Hepatocyte (in vitro differentiated cells): Measurements from ENCODE around the gene NKIRAS2. TPM values are rescaled to one million over a fixed set of nuclear protein-coding genes. Genes with fewer than 3 reads are reported as not detected.

Experiments used
- DNase-seq: peaks from one replicate; pipeline ENCODE4 v3.0.0-alpha.2; 2016; ENCODE audit warnings: low spot score
- H2AFZ ChIP-seq: fragments of 200-600 bp; sonication (generic); 2 replicates; pipeline ENCODE4 v1.6.0; 2016; ENCODE audit warnings: antibody characterized with exemption, mild to moderate bottlenecking
- H3K27ac ChIP-seq: fragments of 200-600 bp; sonication (generic); 2 replicates; pipeline ENCODE4 v1.5.1; 2016; ENCODE audit warnings: mild to moderate bottlenecking
- H3K27me3 ChIP-seq: fragments of 200-600 bp; sonication (generic); 2 replicates; pipeline ENCODE4 v1.6.1; 2016
- H3K36me3 ChIP-seq: fragments of 200-600 bp; sonication (generic); replicated peaks from 2 replicates; pipeline ENCODE4 v1.5.1; 2016; ENCODE audit warnings: low read depth; ENCODE audit not compliant: insufficient read depth
- H3K4me1 ChIP-seq: fragments of 200-600 bp; sonication (generic); 2 replicates; pipeline ENCODE4 v1.5.1; 2016; ENCODE audit warnings: mild to moderate bottlenecking, moderate library complexity; ENCODE audit not compliant: insufficient read depth
- H3K4me2 ChIP-seq: fragments of 200-600 bp; sonication (generic); 2 replicates; pipeline ENCODE4 v1.6.0; 2016
- H3K4me3 ChIP-seq: fragments of 200-600 bp; sonication (generic); 2 replicates; pipeline ENCODE4 v1.5.1; 2016; ENCODE audit warnings: mild to moderate bottlenecking
- H3K79me2 ChIP-seq: fragments of 200-600 bp; sonication (generic); 2 replicates; pipeline ENCODE4 v1.6.0; 2017; ENCODE audit warnings: mild to moderate bottlenecking
- H3K9me2 ChIP-seq: fragments of 200-600 bp; sonication (generic); replicated peaks from 2 replicates; pipeline ENCODE4 v1.6.0; 2017; ENCODE audit warnings: mild to moderate bottlenecking; ENCODE audit not compliant: insufficient read depth
- H3K9me3 ChIP-seq: fragments of 200-600 bp; sonication (generic); 2 replicates; pipeline ENCODE4 v1.5.1; 2016; ENCODE audit warnings: low read depth, mild to moderate bottlenecking
- H4K20me1 ChIP-seq: fragments of 200-600 bp; sonication (generic); 2 replicates; pipeline ENCODE4 v1.6.0; 2016; ENCODE audit warnings: mild to moderate bottlenecking; ENCODE audit not compliant: insufficient read depth, poor library complexity, severe bottlenecking
- EZH2 ChIP-seq: fragments of 200-600 bp; sonication (generic); IDR thresholded peaks from 2 replicates; pipeline ENCODE4 v1.6.1; 2016; ENCODE audit warnings: antibody characterized with exemption, mild to moderate bottlenecking, borderline replicate concordance
- EZH2phosphoT487 ChIP-seq: fragments of 200-600 bp; sonication (generic); IDR thresholded peaks from one replicate; pipeline ENCODE4 v1.6.1; 2018; ENCODE audit warnings: antibody characterized with exemption, mild to moderate bottlenecking, low read depth, moderate library complexity; ENCODE audit not compliant: unreplicated experiment, severe bottlenecking
- WGBS: methylation state at CpG from one replicate; pipeline ENCODE4 v1.1.6; 2016; ENCODE audit warnings: low lambda C conversion rate; ENCODE audit errors: missing lambda C conversion rate; 5-methylcytosine and 5-hydroxymethylcytosine counted together
- polyA plus RNA-seq: library from polyadenylated mRNA; unstranded; fragments of >200 nt; fragmentation: Nextera tagmentation; extraction: Ambion mirVana; gene quantifications from 2 replicates; pipeline ENCODE4 v1.2.1, GENCODE V29; 2016
- total RNA-seq: library from RNA; depleted of rRNA; stranded (reverse); fragments of >200 nt; gene quantifications from 2 replicates; pipeline ENCODE4 v1.2.3, GENCODE V29; 2014
- TF ChIP-seq, protein P1 (sequence below): fragments of 200-600 bp; sonication (generic); IDR thresholded peaks from 2 replicates; pipeline ENCODE4 v1.5.1; 2016; ENCODE audit warnings: antibody characterized with exemption, mild to moderate bottlenecking; ENCODE audit not compliant: poor library complexity

NKIRAS2 gene
- total and polyA plus RNA-seq, 2 experiments from 2014 or later: 40.8 to 55.0 TPM

DNA sequence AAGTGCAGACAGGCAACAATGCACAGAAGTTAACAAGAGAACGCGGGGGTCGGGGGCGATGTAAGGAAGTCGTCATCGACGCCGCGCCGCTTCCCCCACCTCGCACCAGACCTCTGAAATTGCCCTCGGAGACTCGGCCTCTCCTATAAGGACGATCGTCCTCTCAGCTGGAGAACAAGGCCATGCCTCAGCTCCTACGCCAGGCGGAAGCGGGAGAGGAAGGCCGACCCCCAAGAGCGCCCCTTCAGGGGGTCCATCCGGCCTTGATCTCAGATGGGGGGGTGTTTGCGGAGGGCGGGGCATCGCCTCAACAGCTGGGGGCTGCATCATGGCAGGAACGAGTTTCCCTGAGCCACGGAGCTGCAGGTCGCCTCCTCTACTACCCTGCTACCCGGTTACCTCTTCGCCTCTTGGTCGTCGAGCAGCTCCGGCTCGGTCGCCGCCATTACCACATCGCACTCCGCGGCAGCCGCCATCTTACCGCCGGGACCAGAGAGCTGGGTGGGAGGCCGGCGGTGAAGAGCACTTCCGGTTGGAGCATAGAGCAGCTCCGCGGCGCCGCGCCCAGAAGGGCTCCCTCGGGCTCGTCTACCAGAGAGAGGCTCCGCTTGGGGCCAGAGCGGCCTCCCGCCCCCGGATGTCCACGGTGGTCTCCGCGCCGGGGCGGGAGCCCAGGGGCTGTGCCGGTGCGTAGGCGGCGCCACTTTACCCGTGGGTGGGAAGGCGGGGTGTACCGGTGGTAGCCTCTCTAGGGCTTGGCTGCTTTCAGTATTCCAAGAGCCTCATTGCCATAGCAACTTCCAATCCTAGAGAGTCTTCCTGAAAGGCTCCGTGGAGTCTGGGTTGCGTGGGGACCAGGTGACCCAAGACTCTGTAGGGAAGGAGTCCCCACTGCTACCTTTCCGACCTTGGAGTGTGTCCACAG lies 2.7 kb upstream of the NKIRAS2 start, which contains the start of gene DNAJC7:
DNAJC7 (minus strand) TSS at position 499 of the 925 bp plus-strand sequence; CDS start at position 476, 23 bp downstream.
- Histone ChIP-seq H3K9me2 (no peaks in the 10 kb centered on the region), H3K4me2 (peak within 1 kb of the TSS; percentile 84), H4K20me1 (peaks cover 27% of the 10 kb centered on the region), H3K27me3 (no peaks in the 10 kb centered on the region), H2AFZ (peak within 1 kb of the TSS; percentile 74), H3K27ac (peak within 1 kb of the TSS; percentile 97), H3K79me2 (peaks cover 81% of the 10 kb centered on the region), H3K4me3 (peak within 1 kb of the TSS; percentile 84), H3K4me1 (peaks cover 22% of the 10 kb centered on the region), H3K9me3 (no peaks in the 10 kb centered on the region), H3K36me3 (no peaks in the 10 kb centered on the region)
- DNase-seq: peak; percentile 96
- 2% methylated on average over 63 of the region's 70 CpGs for WGBS
- TF ChIP-seq EZH2phosphoT487 (no peak), EZH2 (no peak)
- TF ChIP-seq, protein P1, sequence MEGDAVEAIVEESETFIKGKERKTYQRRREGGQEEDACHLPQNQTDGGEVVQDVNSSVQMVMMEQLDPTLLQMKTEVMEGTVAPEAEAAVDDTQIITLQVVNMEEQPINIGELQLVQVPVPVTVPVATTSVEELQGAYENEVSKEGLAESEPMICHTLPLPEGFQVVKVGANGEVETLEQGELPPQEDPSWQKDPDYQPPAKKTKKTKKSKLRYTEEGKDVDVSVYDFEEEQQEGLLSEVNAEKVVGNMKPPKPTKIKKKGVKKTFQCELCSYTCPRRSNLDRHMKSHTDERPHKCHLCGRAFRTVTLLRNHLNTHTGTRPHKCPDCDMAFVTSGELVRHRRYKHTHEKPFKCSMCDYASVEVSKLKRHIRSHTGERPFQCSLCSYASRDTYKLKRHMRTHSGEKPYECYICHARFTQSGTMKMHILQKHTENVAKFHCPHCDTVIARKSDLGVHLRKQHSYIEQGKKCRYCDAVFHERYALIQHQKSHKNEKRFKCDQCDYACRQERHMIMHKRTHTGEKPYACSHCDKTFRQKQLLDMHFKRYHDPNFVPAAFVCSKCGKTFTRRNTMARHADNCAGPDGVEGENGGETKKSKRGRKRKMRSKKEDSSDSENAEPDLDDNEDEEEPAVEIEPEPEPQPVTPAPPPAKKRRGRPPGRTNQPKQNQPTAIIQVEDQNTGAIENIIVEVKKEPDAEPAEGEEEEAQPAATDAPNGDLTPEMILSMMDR: no peak

DNA sequence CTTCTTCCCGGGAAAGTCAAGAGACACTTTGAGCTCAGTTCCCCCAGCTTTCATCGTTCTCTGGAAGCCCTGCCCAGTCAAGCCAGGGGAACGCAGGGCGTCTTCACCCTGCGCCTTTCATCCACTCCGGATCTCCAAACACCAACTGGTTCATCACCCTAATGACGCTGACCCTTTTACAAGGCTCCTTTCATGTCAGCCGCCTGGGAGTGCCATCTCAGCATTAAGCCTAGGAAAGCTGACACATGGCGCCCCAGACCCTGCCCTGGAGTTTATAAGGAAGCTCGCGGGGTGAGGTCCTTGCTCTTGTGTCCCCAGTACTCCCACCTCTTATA lies 2.1 kb upstream of the NKIRAS2 start:
- Histone ChIP-seq H3K4me1 (peaks cover 22% of the 10 kb centered on the region), H3K36me3 (no peaks in the 10 kb centered on the region), H3K4me3 (peak overlapping the region; percentile 84), H4K20me1 (peaks cover 21% of the 10 kb centered on the region), H3K27me3 (no peaks in the 10 kb centered on the region), H3K9me3 (no peaks in the 10 kb centered on the region), H3K4me2 (peak overlapping the region; percentile 80), H2AFZ (peak overlapping the region; percentile 74), H3K9me2 (no peaks in the 10 kb centered on the region), H3K27ac (peak overlapping the region; percentile 97), H3K79me2 (peaks cover 75% of the 10 kb centered on the region)
- DNase-seq: no peak
- TF ChIP-seq EZH2phosphoT487: no peak
- TF ChIP-seq, protein P1: no peak
- TF ChIP-seq EZH2: no peak
- WGBS: 6% methylated on average over 11 of the region's 11 CpGs

DNA sequence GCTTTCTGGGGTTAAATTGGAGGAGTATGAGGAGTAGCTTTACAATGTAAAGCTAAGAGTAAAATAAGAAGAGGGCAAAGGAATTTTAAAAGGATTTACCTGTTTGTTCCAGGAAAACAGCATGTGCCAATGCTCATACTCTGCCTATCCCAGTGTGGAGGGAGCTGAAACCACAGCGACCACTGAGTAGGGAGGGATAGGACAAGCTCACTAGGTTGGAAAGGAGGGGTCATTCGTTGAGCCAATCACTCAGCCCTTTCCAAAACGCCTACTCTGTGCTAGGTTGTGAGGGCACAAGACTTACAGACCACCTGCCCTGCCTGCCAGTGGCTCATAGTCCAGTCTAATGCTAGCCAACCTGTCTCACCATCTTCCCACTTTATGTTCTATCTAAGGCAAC lies 1.6 kb upstream of the NKIRAS2 start:
- peak overlapping the region; percentile 84 for H3K4me3 ChIP-seq
- peaks cover 70% of the 10 kb centered on the region for H3K79me2 ChIP-seq
- DNase-seq: no peak
- 22% methylated on average over 3 of the region's 3 CpGs for WGBS
- peak overlapping the region; percentile 80 for H3K4me2 ChIP-seq
- H3K9me3 ChIP-seq: no peaks in the 10 kb centered on the region
- H3K4me1 ChIP-seq: peaks cover 22% of the 10 kb centered on the region
- H3K36me3 ChIP-seq: no peaks in the 10 kb centered on the region
- TF ChIP-seq EZH2 (no peak), EZH2phosphoT487 (no peak)
- TF ChIP-seq, protein P1: no peak
- no peaks in the 10 kb centered on the region for H3K27me3 ChIP-seq
- H3K27ac ChIP-seq: peak overlapping the region; percentile 97
- peak overlapping the region; percentile 74 for H2AFZ ChIP-seq
- peaks cover 16% of the 10 kb centered on the region for H4K20me1 ChIP-seq
- no peaks in the 10 kb centered on the region for H3K9me2 ChIP-seq
